ENCODE measurements around the gene GLB1L2.

- TF ChIP-seq EZH2 (IDR thresholded peaks at IDR 0.05): no peak
- TF ChIP-seq POLR2AphosphoS5 (IDR thresholded peaks at IDR 0.05; ENCODE audit: borderline replicate concordance, low read depth, low read length): no peak
These were observed 31.4 kb downstream of the GLB1L2 start for GRCh38 chr11:134363161-134363560.

All from SK-N-MC (cell line).